Neural cell (in vitro differentiated cells): ENCODE data around the gene SNTG2. TPM values are rescaled to one million over a fixed set of nuclear protein-coding genes. Genes with fewer than 3 reads are reported as not detected.

Experiments
- H2AFZ ChIP-seq: fragments of 200-600, 300-800 bp; sonication (generic), shearing (Covaris generic); 2 replicates; pipeline ENCODE4 v1.6.0; 2014; ENCODE audit warnings: low read depth, mild to moderate bottlenecking, antibody characterized with exemption, low read length, moderate library complexity
- H3F3A ChIP-seq: fragments of 200-600 bp; shearing (Covaris generic); 2 replicates; pipeline ENCODE4 v1.6.1; 2016; ENCODE audit warnings: mild to moderate bottlenecking, moderate library complexity, mixed read lengths, antibody characterized with exemption, low read length; ENCODE audit not compliant: insufficient read depth, poor library complexity, severe bottlenecking
- H3K27ac ChIP-seq: fragments of 200-600, 300-800 bp; sonication (generic), shearing (Covaris generic); 2 replicates; pipeline ENCODE4 v1.5.1; 2014; ENCODE audit warnings: mild to moderate bottlenecking, low read length, moderate library complexity
- H3K27me3 ChIP-seq: fragments of 300-800, 200-600 bp; sonication (generic), shearing (Covaris generic); 2 replicates; pipeline ENCODE4 v1.6.0; 2014; ENCODE audit warnings: mild to moderate bottlenecking, low read depth, low read length, moderate library complexity; ENCODE audit not compliant: insufficient read depth
- H3K36me3 ChIP-seq: fragments of 300-800, 200-600 bp; sonication (generic), shearing (Covaris generic); 2 replicates; pipeline ENCODE4 v1.5.1; 2014; ENCODE audit warnings: mild to moderate bottlenecking, antibody characterized with exemption, low read length, moderate library complexity; ENCODE audit not compliant: insufficient read depth
- H3K4me2 ChIP-seq: fragments of 300-800, 200-600 bp; sonication (generic), shearing (Covaris generic); 2 replicates; pipeline ENCODE4 v1.6.0; 2014; ENCODE audit warnings: mild to moderate bottlenecking, low read length
- H3K4me3 ChIP-seq: fragments of 300-800, 200-600 bp; sonication (generic), shearing (Covaris generic); 2 replicates; pipeline ENCODE4 v1.5.1; 2014; ENCODE audit warnings: mild to moderate bottlenecking, low read length, moderate library complexity
- H3K79me2 ChIP-seq: fragments of 200-600 bp; shearing (Covaris generic); replicated peaks from 2 replicates; pipeline ENCODE4 v1.6.0; 2014; ENCODE audit warnings: mild to moderate bottlenecking, low read length, moderate library complexity; ENCODE audit not compliant: insufficient read depth
- H3K9ac ChIP-seq: fragments of 300-800, 200-600 bp; sonication (generic), shearing (Covaris generic); 2 replicates; pipeline ENCODE4 v1.6.1; 2016; ENCODE audit warnings: mild to moderate bottlenecking, low read length, mixed read lengths
- H3K9me2 ChIP-seq: fragments of 200-600 bp; shearing (Covaris generic); 2 replicates; pipeline ENCODE4 v1.6.1; 2016; ENCODE audit warnings: mild to moderate bottlenecking, low read length, mixed read lengths; ENCODE audit not compliant: insufficient read depth
- H3K9me3 ChIP-seq: fragments of 200-600, 300-800 bp; sonication (generic), shearing (Covaris generic); 2 replicates; pipeline ENCODE4 v1.6.1; 2016; ENCODE audit warnings: mild to moderate bottlenecking, mixed run types, low read length, moderate library complexity, mixed read lengths
- H4K20me1 ChIP-seq: fragments of 200-600 bp; shearing (Covaris generic); 2 replicates; pipeline ENCODE4 v1.6.1; 2016; ENCODE audit warnings: mild to moderate bottlenecking, mixed run types; ENCODE audit not compliant: insufficient read depth
- EP300 ChIP-seq: fragments of 450-650 bp; conservative IDR thresholded peaks from 2 replicates; pipeline ENCODE4 v1.6.1; 2014; ENCODE audit warnings: antibody characterized with exemption, mild to moderate bottlenecking, moderate library complexity; ENCODE audit not compliant: poor library complexity, severe bottlenecking
- EZH2 ChIP-seq: fragments of 200-600, 300-800 bp; shearing (Covaris generic), sonication (generic); IDR thresholded peaks from 2 replicates; pipeline ENCODE4 v1.6.1; 2014; ENCODE audit warnings: antibody characterized with exemption, low read length, borderline replicate concordance, mild to moderate bottlenecking; ENCODE audit not compliant: insufficient read depth, poor library complexity, severe bottlenecking
- MXI1 ChIP-seq: fragments of 450-650 bp; conservative IDR thresholded peaks from 2 replicates; pipeline ENCODE4 v1.6.1; 2014; ENCODE audit warnings: antibody characterized with exemption, mild to moderate bottlenecking; ENCODE audit not compliant: poor library complexity, severe bottlenecking
- POLR2AphosphoS5 ChIP-seq: IDR thresholded peaks from 2 replicates; pipeline ENCODE4 v1.6.1; 2012
- RAD21 ChIP-seq: fragments of 450-650 bp; conservative IDR thresholded peaks from 2 replicates; pipeline ENCODE4 v1.6.1; 2014; ENCODE audit warnings: antibody characterized with exemption, mild to moderate bottlenecking, moderate library complexity
- SMC3 ChIP-seq: fragments of 450-650 bp; conservative IDR thresholded peaks from 2 replicates; pipeline ENCODE4 v1.6.1; 2014; ENCODE audit warnings: antibody characterized with exemption, mild to moderate bottlenecking, moderate library complexity; ENCODE audit not compliant: poor library complexity
- TAF1 ChIP-seq: IDR thresholded peaks from 2 replicates; pipeline ENCODE4 v1.6.1; 2012; ENCODE audit warnings: low read depth
- polyA plus RNA-seq: library from polyadenylated mRNA; depleted of rRNA; stranded (reverse); fragments of >200 nt; gene quantifications from 2 replicates; pipeline ENCODE4 v1.2.3, GENCODE V29; 2014
- TF ChIP-seq, protein P1 (sequence below): fragments of 450-650 bp; IDR thresholded peaks from 2 replicates; pipeline ENCODE4 v1.5.1; 2014; ENCODE audit warnings: antibody characterized with exemption, mild to moderate bottlenecking, moderate library complexity; ENCODE audit not compliant: poor library complexity, severe bottlenecking
- TF ChIP-seq, protein P2 (sequence below): IDR thresholded peaks from 2 replicates; pipeline ENCODE4 v1.6.1; 2012; ENCODE audit warnings: borderline replicate concordance

SNTG2 gene
- polyA plus RNA-seq, 1 donor from 2014 or later = not detected

DNA sequence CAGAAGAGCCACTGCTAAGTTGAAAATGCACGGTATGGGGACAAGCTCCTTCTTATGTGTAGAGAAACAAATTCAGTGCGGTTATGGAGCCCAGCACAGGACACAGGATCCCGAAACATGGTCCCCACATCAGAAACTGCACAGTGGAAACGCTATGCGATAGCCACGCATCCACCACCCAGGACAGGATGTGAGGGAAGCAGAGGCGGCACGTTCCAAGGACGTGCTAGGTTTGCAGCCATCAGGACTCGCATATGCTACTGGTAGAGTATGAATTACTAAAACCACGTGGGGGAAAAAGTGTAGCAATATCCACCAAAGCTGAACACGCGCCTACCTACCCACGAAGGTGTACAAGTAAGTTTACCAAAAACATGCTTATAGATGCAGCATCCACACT, 34.7 kb upstream of the SNTG2 start:
- H3K36me3 ChIP-seq = no peaks in the 10 kb centered on the region
- no peaks in the 10 kb centered on the region for H3K27me3 ChIP-seq
- no peak overlapping the region for H3K27ac ChIP-seq
- no peak overlapping the region for H3K4me3 ChIP-seq
- no peaks in the 10 kb centered on the region for H3K9me2 ChIP-seq
- H2AFZ ChIP-seq = no peak overlapping the region
- no peaks in the 10 kb centered on the region for H3K79me2 ChIP-seq
- H4K20me1 ChIP-seq = no peaks in the 10 kb centered on the region
- H3K4me2 ChIP-seq = no peak overlapping the region
- TF ChIP-seq EP300 (no peak), SMC3 (no peak), POLR2AphosphoS5 (no peak), TAF1 (no peak), EZH2 (no peak), RAD21 (no peak), MXI1 (no peak)
- TF ChIP-seq, protein P1, sequence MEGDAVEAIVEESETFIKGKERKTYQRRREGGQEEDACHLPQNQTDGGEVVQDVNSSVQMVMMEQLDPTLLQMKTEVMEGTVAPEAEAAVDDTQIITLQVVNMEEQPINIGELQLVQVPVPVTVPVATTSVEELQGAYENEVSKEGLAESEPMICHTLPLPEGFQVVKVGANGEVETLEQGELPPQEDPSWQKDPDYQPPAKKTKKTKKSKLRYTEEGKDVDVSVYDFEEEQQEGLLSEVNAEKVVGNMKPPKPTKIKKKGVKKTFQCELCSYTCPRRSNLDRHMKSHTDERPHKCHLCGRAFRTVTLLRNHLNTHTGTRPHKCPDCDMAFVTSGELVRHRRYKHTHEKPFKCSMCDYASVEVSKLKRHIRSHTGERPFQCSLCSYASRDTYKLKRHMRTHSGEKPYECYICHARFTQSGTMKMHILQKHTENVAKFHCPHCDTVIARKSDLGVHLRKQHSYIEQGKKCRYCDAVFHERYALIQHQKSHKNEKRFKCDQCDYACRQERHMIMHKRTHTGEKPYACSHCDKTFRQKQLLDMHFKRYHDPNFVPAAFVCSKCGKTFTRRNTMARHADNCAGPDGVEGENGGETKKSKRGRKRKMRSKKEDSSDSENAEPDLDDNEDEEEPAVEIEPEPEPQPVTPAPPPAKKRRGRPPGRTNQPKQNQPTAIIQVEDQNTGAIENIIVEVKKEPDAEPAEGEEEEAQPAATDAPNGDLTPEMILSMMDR = no peak
- TF ChIP-seq, protein P2, sequence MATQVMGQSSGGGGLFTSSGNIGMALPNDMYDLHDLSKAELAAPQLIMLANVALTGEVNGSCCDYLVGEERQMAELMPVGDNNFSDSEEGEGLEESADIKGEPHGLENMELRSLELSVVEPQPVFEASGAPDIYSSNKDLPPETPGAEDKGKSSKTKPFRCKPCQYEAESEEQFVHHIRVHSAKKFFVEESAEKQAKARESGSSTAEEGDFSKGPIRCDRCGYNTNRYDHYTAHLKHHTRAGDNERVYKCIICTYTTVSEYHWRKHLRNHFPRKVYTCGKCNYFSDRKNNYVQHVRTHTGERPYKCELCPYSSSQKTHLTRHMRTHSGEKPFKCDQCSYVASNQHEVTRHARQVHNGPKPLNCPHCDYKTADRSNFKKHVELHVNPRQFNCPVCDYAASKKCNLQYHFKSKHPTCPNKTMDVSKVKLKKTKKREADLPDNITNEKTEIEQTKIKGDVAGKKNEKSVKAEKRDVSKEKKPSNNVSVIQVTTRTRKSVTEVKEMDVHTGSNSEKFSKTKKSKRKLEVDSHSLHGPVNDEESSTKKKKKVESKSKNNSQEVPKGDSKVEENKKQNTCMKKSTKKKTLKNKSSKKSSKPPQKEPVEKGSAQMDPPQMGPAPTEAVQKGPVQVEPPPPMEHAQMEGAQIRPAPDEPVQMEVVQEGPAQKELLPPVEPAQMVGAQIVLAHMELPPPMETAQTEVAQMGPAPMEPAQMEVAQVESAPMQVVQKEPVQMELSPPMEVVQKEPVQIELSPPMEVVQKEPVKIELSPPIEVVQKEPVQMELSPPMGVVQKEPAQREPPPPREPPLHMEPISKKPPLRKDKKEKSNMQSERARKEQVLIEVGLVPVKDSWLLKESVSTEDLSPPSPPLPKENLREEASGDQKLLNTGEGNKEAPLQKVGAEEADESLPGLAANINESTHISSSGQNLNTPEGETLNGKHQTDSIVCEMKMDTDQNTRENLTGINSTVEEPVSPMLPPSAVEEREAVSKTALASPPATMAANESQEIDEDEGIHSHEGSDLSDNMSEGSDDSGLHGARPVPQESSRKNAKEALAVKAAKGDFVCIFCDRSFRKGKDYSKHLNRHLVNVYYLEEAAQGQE = no peak
- no peaks in the 10 kb centered on the region for H3F3A ChIP-seq
- H3K9ac ChIP-seq = no peak overlapping the region
- H3K9me3 ChIP-seq = no peaks in the 10 kb centered on the region

DNA sequence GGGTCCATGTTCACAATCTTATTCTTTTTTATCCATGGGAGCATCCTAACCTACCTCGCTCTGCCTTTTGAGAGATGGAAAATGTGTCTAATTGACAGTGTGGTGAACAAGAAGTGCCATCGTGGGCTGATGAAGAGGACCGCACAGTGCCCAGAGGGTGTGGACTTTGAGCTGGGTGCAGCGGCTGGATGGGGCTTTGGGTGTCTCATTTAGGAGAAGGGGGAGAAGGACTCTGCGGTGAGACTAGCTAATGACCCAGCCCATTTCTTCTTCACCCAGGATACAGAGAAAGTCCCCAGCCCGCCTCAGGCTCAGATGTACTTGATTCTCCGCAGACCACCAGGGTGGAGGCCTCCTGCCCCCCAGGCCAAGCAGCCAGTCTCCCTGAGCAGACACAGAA, 33.7 kb upstream of the SNTG2 start:
- Histone ChIP-seq H3K27me3 (no peaks in the 10 kb centered on the region), H2AFZ (no peak overlapping the region), H3F3A (no peaks in the 10 kb centered on the region), H3K9me2 (no peaks in the 10 kb centered on the region), H3K27ac (no peak overlapping the region), H3K36me3 (no peaks in the 10 kb centered on the region), H3K79me2 (no peaks in the 10 kb centered on the region), H3K4me2 (no peak overlapping the region), H3K9me3 (no peaks in the 10 kb centered on the region), H4K20me1 (no peaks in the 10 kb centered on the region), H3K4me3 (no peak overlapping the region), H3K9ac (no peak overlapping the region)
- no peak for TF ChIP-seq TAF1
- TF ChIP-seq SMC3 = no peak
- no peak for TF ChIP-seq RAD21
- no peak for TF ChIP-seq EP300

DNA sequence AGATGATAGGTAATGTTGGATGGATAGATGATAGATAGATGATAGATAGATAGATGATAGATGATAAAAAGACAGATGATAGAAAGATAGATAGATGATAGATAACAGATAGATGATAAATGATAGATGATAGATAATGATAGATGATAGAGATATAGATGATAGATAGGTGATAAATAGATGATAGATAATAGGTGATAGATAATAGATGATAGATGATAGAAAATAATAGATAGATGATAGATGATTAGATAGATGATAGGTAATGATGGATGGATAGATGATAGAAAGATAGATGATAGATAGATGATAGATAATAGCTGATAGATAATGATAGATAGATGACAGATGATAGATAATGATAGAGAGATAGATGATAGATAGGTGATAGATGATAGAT, 31.0 kb upstream of the SNTG2 start:
- Histone ChIP-seq H3K27me3 (no peaks in the 10 kb centered on the region), H3K9me3 (no peaks in the 10 kb centered on the region), H3F3A (no peaks in the 10 kb centered on the region)

More for the DNA sequence above, 31.0 kb upstream of the SNTG2 start:
- TF ChIP-seq TAF1 (no peak), EZH2 (no peak), MXI1 (no peak), SMC3 (no peak)
- no peaks in the 10 kb centered on the region for H3K9me2 ChIP-seq
- no peak overlapping the region for H3K27ac ChIP-seq
- no peaks in the 10 kb centered on the region for H4K20me1 ChIP-seq
- no peak overlapping the region for H2AFZ ChIP-seq
- H3K4me3 ChIP-seq = no peak overlapping the region
- no peaks in the 10 kb centered on the region for H3K36me3 ChIP-seq
- no peak overlapping the region for H3K9ac ChIP-seq
- H3K4me2 ChIP-seq = no peak overlapping the region
- no peaks in the 10 kb centered on the region for H3K79me2 ChIP-seq
